PC-3 (cell line): Measurements from ENCODE around the gene CCDC30. TPM values are rescaled to one million over a fixed set of nuclear protein-coding genes. Genes with fewer than 3 reads are reported as not detected.

Experiments
- ATAC-seq: fragments of 200-7000 bp; cut with Tn5 transposase; 2 replicates; pipeline ENCODE4 v1.9.1; 2020; ENCODE audit warnings: mild to moderate bottlenecking, moderate library complexity
- BruUV-seq: library from RNA; stranded (reverse); fragments of 400-500 nt; replicated peaks from 2 replicates; lab custom pipeline; 2021; lab: Mats Ljungman, UMichigan
- CTCF ChIA-PET: fragments of 300-600 bp; sonication (Branson Sonifier 250); formaldehyde crosslinking; loops from one replicate; lab custom pipeline; 2022; ENCODE audit warnings: antibody characterized with exemption; lab: Charles Lee
- POLR2A ChIA-PET: fragments of 300-600 bp; sonication (Branson Sonifier 250); formaldehyde crosslinking; loops from one replicate; lab custom pipeline; 2022; ENCODE audit warnings: antibody characterized with exemption; ENCODE audit not compliant: unreplicated experiment; lab: Charles Lee
- DNase-seq: peaks from one replicate; pipeline ENCODE4 v3.0.0-alpha.2; 2015
- H2AFZ ChIP-seq: fragments of 300-600 bp; sonication (generic); 2 replicates; pipeline ENCODE4 v1.6.0; 2016; ENCODE audit warnings: antibody characterized with exemption, low read length
- H3F3A ChIP-seq: fragments of 300-600 bp; sonication (generic); one replicate; pipeline ENCODE4 v1.6.0; 2017; ENCODE audit warnings: antibody characterized with exemption, low read length, control low read depth, mild to moderate bottlenecking; ENCODE audit not compliant: unreplicated experiment
- H3K27ac ChIP-seq: fragments of 300-600 bp; sonication (generic); 2 replicates; pipeline ENCODE4 v1.5.1; 2016; ENCODE audit warnings: mild to moderate bottlenecking, low read length
- H3K27me3 ChIP-seq: fragments of 300-600 bp; sonication (generic); 2 replicates; pipeline ENCODE4 v1.6.1; 2016; ENCODE audit warnings: low read length, mixed read lengths
- H3K36me3 ChIP-seq: fragments of 300-600 bp; sonication (generic); 2 replicates; pipeline ENCODE4 v1.6.1; 2016; ENCODE audit warnings: low read depth, mixed run types, low read length, mixed read lengths
- H3K4me1 ChIP-seq: fragments of 300-600 bp; sonication (generic); 2 replicates; pipeline ENCODE4 v1.5.1; 2016; ENCODE audit warnings: low read length; ENCODE audit not compliant: insufficient read depth
- H3K4me2 ChIP-seq: fragments of 300-600 bp; sonication (generic); 2 replicates; pipeline ENCODE4 v1.6.0; 2016; ENCODE audit warnings: low read length
- H3K4me3 ChIP-seq: fragments of 300-600 bp; sonication (generic); 2 replicates; pipeline ENCODE4 v1.5.1; 2016; ENCODE audit warnings: mild to moderate bottlenecking, low read length, mixed read lengths
- H3K79me2 ChIP-seq: fragments of 300-600 bp; sonication (generic); 2 replicates; pipeline ENCODE4 v1.6.1; 2017; ENCODE audit warnings: low read length, mixed read lengths
- H3K9ac ChIP-seq: fragments of 300-600 bp; sonication (generic); 2 replicates; pipeline ENCODE4 v1.6.0; 2016; ENCODE audit warnings: mild to moderate bottlenecking, low read length
- H3K9me2 ChIP-seq: fragments of 300-600 bp; sonication (generic); replicated peaks from 2 replicates; pipeline ENCODE4 v1.6.1; 2016; ENCODE audit warnings: mixed run types, low read length, mixed read lengths
- H3K9me3 ChIP-seq: fragments of 300-600 bp; sonication (generic); 2 replicates; pipeline ENCODE4 v1.6.1; 2016; ENCODE audit warnings: low read length, mixed read lengths
- H4K20me1 ChIP-seq: fragments of 300-600 bp; sonication (generic); 2 replicates; pipeline ENCODE4 v1.6.1; 2016; ENCODE audit warnings: low read length, mixed read lengths
- EZH2 ChIP-seq: fragments of 300-600 bp; sonication (generic); IDR thresholded peaks from one replicate; pipeline ENCODE4 v1.6.1; 2017; ENCODE audit warnings: antibody characterized with exemption, mild to moderate bottlenecking, low read length; ENCODE audit not compliant: unreplicated experiment
- EZH2phosphoT487 ChIP-seq: fragments of 300-600 bp; sonication (generic); IDR thresholded peaks from 2 replicates; pipeline ENCODE4 v1.6.1; 2018; ENCODE audit warnings: mild to moderate bottlenecking, antibody characterized with exemption, low read length, borderline replicate concordance
- intact Hi-C: fragments of 100-400 bp; cut with micrococcal nuclease; formaldehyde crosslinking; loops from 2 replicates; pipeline ENCODE4 v1.9.0; 2023
- total RNA-seq: library from RNA; depleted of rRNA; stranded (reverse); fragments of >200 nt; gene quantifications from 2 replicates; pipeline ENCODE4 v1.2.3, GENCODE V29; 2014
- TF ChIP-seq, protein P1 (sequence below): fragments of 300-600 bp; sonication (generic); conservative IDR thresholded peaks from 2 replicates; pipeline ENCODE4 v1.5.1; 2017; ENCODE audit warnings: antibody characterized with exemption, low read depth, mild to moderate bottlenecking, low read length

CCDC30 gene
- total RNA-seq, 1 experiment from 2014 or later, result 0.58 TPM

DNA sequence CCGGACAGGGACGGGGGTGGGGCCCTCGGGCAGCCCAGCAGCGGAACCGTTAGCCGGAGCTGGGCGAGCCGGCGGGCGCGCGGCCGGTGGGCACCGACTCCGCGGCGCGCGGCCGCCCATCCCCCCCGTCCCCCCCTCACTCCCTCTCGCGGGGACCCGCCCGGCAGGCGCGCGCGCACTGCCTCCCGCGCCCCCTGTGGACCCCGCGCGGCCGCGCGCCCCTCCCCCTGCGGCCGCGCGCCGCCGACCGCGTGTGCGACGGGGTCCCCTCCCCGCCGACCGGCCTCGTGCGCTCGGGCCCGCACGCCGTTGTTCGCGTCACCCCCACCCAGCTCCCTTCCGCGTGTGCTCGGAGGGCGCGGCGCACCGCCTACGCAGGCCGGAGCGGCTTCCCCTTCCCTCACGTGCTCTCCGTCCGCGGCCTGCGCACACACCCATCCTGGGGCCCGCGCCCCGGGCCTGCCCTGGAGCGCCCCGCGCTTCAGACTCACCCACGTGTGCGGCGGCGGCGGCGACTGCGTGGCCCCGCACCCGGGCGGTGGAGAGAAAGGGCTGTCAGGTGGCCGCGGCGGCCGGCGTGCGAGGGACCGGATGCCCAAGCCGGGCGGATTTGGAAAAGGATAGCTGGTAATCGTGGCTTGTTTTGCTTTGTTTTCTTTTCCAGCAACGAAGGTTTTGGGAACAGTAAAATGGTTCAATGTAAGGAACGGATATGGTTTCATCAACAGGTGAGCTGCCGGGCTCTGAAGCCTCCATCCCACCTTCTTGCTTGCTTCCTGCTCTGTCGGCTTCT lies 219.8 kb downstream of the CCDC30 start:
- peak overlapping the region; percentile 79 for H3K4me3 ChIP-seq
- peaks cover 47% of the 10 kb centered on the region for H4K20me1 ChIP-seq
- no peak for TF ChIP-seq EZH2phosphoT487
- no peak for TF ChIP-seq EZH2
- TF ChIP-seq, protein P1, sequence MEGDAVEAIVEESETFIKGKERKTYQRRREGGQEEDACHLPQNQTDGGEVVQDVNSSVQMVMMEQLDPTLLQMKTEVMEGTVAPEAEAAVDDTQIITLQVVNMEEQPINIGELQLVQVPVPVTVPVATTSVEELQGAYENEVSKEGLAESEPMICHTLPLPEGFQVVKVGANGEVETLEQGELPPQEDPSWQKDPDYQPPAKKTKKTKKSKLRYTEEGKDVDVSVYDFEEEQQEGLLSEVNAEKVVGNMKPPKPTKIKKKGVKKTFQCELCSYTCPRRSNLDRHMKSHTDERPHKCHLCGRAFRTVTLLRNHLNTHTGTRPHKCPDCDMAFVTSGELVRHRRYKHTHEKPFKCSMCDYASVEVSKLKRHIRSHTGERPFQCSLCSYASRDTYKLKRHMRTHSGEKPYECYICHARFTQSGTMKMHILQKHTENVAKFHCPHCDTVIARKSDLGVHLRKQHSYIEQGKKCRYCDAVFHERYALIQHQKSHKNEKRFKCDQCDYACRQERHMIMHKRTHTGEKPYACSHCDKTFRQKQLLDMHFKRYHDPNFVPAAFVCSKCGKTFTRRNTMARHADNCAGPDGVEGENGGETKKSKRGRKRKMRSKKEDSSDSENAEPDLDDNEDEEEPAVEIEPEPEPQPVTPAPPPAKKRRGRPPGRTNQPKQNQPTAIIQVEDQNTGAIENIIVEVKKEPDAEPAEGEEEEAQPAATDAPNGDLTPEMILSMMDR, result no peak
- H3K79me2 ChIP-seq, result peaks cover 74% of the 10 kb centered on the region
- H3K27me3 ChIP-seq, result no peaks in the 10 kb centered on the region
- peak overlapping the region; percentile 96 for H3K9ac ChIP-seq
- intact Hi-C loops, result loop anchor here (1.0 to 5.0 kb wide), 3 partner anchors 24 to 341 kb away; partner anchors contain the start of gene PPIH
- ChIA-PET POLR2A (interaction anchor here (0.5 to 0.7 kb wide), 9 partner anchors 51 to 840 kb away, joined by 3 to 7 read pairs (median 4); partner anchors contain the start of gene CCDC30), CTCF (no interaction called here)
- no peaks in the 10 kb centered on the region for H3F3A ChIP-seq
- BruUV-seq, result no TSS peak
- peak; percentile 57 for DNase-seq
- H3K9me3 ChIP-seq, result no peaks in the 10 kb centered on the region
- 0 out of 2 replicates have a peak overlapping the region, but pooled peaks have one; percentile 19 for H2AFZ ChIP-seq
- peak overlapping the region; percentile 92 for H3K4me2 ChIP-seq
- peak overlapping the region; percentile 40 for H3K27ac ChIP-seq
- peak; percentile 17 for ATAC-seq
- H3K36me3 ChIP-seq, result peaks cover 38% of the 10 kb centered on the region
- H3K4me1 ChIP-seq, result peaks cover 43% of the 10 kb centered on the region
- H3K9me2 ChIP-seq, result no peaks in the 10 kb centered on the region

DNA sequence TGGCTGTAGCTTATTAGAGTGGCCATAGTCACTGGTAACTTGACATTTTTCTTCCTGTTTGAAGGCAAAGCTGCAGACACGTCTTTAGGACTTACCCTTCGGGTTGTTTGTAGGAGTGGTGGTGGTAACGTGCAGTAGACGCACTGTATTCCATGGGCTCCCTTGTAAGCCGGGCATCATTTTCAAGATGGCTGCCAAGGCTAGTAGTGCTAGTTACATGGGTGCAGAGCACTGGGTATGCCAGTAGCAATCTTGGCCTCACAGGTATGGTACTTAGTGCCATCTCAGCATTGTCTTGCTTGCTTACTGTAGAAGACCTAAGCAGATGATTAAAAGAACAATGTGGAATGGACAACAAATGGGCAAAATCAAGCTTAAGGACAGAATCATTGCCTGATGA lies 221.1 kb downstream of the CCDC30 start:
- H3K4me1 ChIP-seq, result peaks cover 51% of the 10 kb centered on the region
- H3K9me3 ChIP-seq, result no peaks in the 10 kb centered on the region
- H4K20me1 ChIP-seq, result peaks cover 59% of the 10 kb centered on the region
- no peak overlapping the region for H3K27ac ChIP-seq
- ATAC-seq (no peak), DNase-seq (peak; percentile 38)
- intact Hi-C loops, result loop anchor here (5.0 kb wide), 1 partner anchor 342 kb away; no protein-coding TSS in a partner anchor
- BruUV-seq, result no TSS peak
- no peak overlapping the region for H2AFZ ChIP-seq
- CTCF ChIA-PET, result no interaction called here
- H3K9ac ChIP-seq, result peak overlapping the region; percentile 90
- H3K9me2 ChIP-seq, result no peaks in the 10 kb centered on the region
- H3K27me3 ChIP-seq, result no peaks in the 10 kb centered on the region
- H3K4me2 ChIP-seq, result peak overlapping the region; percentile 92
- H3K36me3 ChIP-seq, result peaks cover 48% of the 10 kb centered on the region
- POLR2A ChIA-PET, result no interaction called here
- TF ChIP-seq, protein P1, result no peak
- TF ChIP-seq EZH2 (no peak), EZH2phosphoT487 (no peak)
- H3K4me3 ChIP-seq, result peak overlapping the region; percentile 71
- peaks cover 86% of the 10 kb centered on the region for H3K79me2 ChIP-seq
- no peaks in the 10 kb centered on the region for H3F3A ChIP-seq

DNA sequence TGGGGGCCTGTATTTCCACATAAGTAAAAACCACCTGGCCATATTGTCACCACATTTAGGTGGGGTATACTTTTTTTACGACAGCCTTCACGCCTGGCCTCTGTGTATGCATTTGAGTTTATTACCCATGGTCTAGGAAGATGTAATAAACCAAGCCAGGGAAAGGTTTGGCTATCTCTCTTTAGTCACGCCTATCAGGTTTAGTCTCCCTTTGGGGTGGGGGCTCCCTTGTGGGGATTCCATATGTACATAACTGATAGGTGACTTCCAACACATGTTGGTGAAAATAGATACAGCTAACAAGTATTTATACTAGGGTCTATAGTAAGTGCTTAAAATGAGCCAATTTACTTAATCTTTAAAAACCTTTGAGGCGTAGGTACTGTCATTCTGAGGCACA lies 223.3 kb downstream of the CCDC30 start:
- intact Hi-C loops, result no loop called here
- Histone ChIP-seq H3K9me2 (no peaks in the 10 kb centered on the region), H3K27ac (no peak overlapping the region), H3K36me3 (peaks cover 61% of the 10 kb centered on the region), H3F3A (no peaks in the 10 kb centered on the region), H3K79me2 (peaks cover 91% of the 10 kb centered on the region), H4K20me1 (peaks cover 82% of the 10 kb centered on the region), H3K4me1 (peaks cover 51% of the 10 kb centered on the region), H3K9ac (no peak overlapping the region), H3K27me3 (no peaks in the 10 kb centered on the region), H3K4me3 (peak overlapping the region; percentile 71), H3K4me2 (peak overlapping the region; percentile 92), H2AFZ (no peak overlapping the region), H3K9me3 (no peaks in the 10 kb centered on the region)
- no TSS peak for BruUV-seq
- CTCF ChIA-PET, result no interaction called here
- POLR2A ChIA-PET, result no interaction called here
- ATAC-seq (no peak), DNase-seq (no peak)
- TF ChIP-seq, protein P1, result no peak
- TF ChIP-seq EZH2, result no peak
- no peak for TF ChIP-seq EZH2phosphoT487
